ENCODE data around the gene TSPAN18. TPM values are rescaled to one million over a fixed set of nuclear protein-coding genes. Genes with fewer than 3 reads are reported as not detected.

Gene TSPAN18
- total RNA-seq, 1 donor from 2014 or later, result 46.4 TPM

GRCh38 chr11:44883277-44883676, 156.5 kb downstream of the TSPAN18 start:
- intact Hi-C loops (cut with DNase I), result no loop called here
- DNase-seq (no peak), ATAC-seq (no peak)
- no peak overlapping the region for H3K27ac ChIP-seq
- no peak for TF ChIP-seq CTCF (IDR thresholded peaks at IDR 0.05)
- no peaks in the 10 kb centered on the region for H3K4me1 ChIP-seq
- H3K36me3 ChIP-seq, result no peaks in the 10 kb centered on the region
- H3K4me3 ChIP-seq, result no peak overlapping the region
- no peaks in the 10 kb centered on the region for H3K9me3 ChIP-seq
- peaks cover under 1% of the 10 kb centered on the region for H3K27me3 ChIP-seq

- no peaks in the 10 kb centered on the region for H3K4me1 ChIP-seq
- no peak overlapping the region for H3K27ac ChIP-seq
- DNase-seq (no peak), ATAC-seq (no peak)
- no peaks in the 10 kb centered on the region for H3K36me3 ChIP-seq
- no peak overlapping the region for H3K4me3 ChIP-seq
- TF ChIP-seq CTCF (IDR thresholded peaks at IDR 0.05), result no peak
- H3K27me3 ChIP-seq, result no peaks in the 10 kb centered on the region
- no peaks in the 10 kb centered on the region for H3K9me3 ChIP-seq
- intact Hi-C loops (cut with DNase I), result no loop called here
Observed at GRCh38 chr11:44884056-44884455, 157.3 kb downstream of the TSPAN18 start.

- intact Hi-C loops (cut with DNase I), result no loop called here
- DNase-seq, result no peak
- no peaks in the 10 kb centered on the region for H3K27me3 ChIP-seq
- no peak for ATAC-seq
- H3K9me3 ChIP-seq, result no peaks in the 10 kb centered on the region
- no peaks in the 10 kb centered on the region for H3K36me3 ChIP-seq
- no peak for TF ChIP-seq CTCF (IDR thresholded peaks at IDR 0.05)
- H3K4me3 ChIP-seq, result no peak overlapping the region
- no peak overlapping the region for H3K27ac ChIP-seq
- H3K4me1 ChIP-seq, result no peaks in the 10 kb centered on the region
Observed at GRCh38 chr11:44885065-44885810, 158.5 kb downstream of the TSPAN18 start.

GRCh38 chr11:44885919-44886789, 159.4 kb downstream of the TSPAN18 start:
- Histone ChIP-seq H3K27me3 (no peaks in the 10 kb centered on the region), H3K36me3 (no peaks in the 10 kb centered on the region), H3K27ac (no peak overlapping the region), H3K4me1 (no peaks in the 10 kb centered on the region), H3K9me3 (no peaks in the 10 kb centered on the region), H3K4me3 (no peak overlapping the region)
- intact Hi-C loops (cut with DNase I), result no loop called here
- DNase-seq (no peak), ATAC-seq (no peak)
- no peak for TF ChIP-seq CTCF (IDR thresholded peaks at IDR 0.05)

GRCh38 chr11:44886790-44887140, 160.0 kb downstream of the TSPAN18 start:
- Histone ChIP-seq H3K9me3 (no peaks in the 10 kb centered on the region), H3K27me3 (no peaks in the 10 kb centered on the region), H3K36me3 (no peaks in the 10 kb centered on the region), H3K4me3 (no peak overlapping the region), H3K4me1 (no peaks in the 10 kb centered on the region), H3K27ac (no peak overlapping the region)
- TF ChIP-seq CTCF (IDR thresholded peaks at IDR 0.05), result no peak
- intact Hi-C loops (cut with DNase I), result no loop called here
- ATAC-seq (no peak), DNase-seq (no peak)
